Forelimb muscle (tissue), 1 donor: ENCODE measurements around the gene CNPY4. TPM values are rescaled to one million over a fixed set of nuclear protein-coding genes. Genes with fewer than 3 reads are reported as not detected.
A peak's percentile ranks its signal among the peaks of the same experiment; 100 is the strongest.

Source experiments
- DNase-seq: peaks from one replicate; pipeline ENCODE4 v3.0.0-alpha.2; 2013; ENCODE audit warnings: low read depth
- polyA plus RNA-seq: library from polyadenylated mRNA; unstranded; fragments of 120-200 nt; gene quantifications from one replicate; pipeline ENCODE4 v1.2.1, GENCODE V29; 2013; ENCODE audit not compliant: insufficient read length

Gene CNPY4, protein sequence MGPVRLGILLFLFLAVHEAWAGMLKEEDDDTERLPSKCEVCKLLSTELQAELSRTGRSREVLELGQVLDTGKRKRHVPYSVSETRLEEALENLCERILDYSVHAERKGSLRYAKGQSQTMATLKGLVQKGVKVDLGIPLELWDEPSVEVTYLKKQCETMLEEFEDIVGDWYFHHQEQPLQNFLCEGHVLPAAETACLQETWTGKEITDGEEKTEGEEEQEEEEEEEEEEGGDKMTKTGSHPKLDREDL
- 33.8 TPM for polyA plus RNA-seq

GRCh38 chr7:100119072-100119969, at the start of gene CNPY4, which contains the start of gene TAF6:
CNPY4 (plus strand) TSS chr7:100119634; CDS start chr7:100119745, 111 bp downstream.
TAF6 (minus strand) TSS chr7:100119358; CDS start chr7:100114209, 5,149 bp downstream.
- DNase-seq = peak; percentile 90

DNA sequence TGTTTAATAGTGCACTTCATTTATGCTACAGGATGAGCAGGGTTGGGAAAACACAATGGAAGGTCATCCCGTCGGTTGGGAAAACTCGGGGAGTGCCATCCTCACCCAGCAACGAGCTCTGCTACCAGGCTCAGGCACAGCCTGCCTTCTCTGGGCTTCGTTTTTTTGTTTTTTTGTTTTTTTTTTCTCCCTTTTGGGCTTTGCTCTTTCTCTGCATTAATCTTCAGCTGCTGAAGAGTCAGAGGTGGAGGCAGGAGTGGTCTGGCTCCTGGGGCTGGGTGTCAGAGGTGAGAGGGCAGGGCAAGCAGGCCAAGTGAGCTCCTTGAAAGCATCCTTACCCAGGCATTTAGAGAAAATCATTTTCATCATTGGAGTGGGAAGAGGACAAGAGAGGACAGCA, 49.4 kb upstream of the CNPY4 start:
- DNase-seq = no peak

- no peak for DNase-seq
Measured at GRCh38 chr7:100071018-100071723, 48.3 kb upstream of the CNPY4 start.

GRCh38 chr7:100072462-100072861, 47.0 kb upstream of the CNPY4 start:
- DNase-seq = no peak

DNA sequence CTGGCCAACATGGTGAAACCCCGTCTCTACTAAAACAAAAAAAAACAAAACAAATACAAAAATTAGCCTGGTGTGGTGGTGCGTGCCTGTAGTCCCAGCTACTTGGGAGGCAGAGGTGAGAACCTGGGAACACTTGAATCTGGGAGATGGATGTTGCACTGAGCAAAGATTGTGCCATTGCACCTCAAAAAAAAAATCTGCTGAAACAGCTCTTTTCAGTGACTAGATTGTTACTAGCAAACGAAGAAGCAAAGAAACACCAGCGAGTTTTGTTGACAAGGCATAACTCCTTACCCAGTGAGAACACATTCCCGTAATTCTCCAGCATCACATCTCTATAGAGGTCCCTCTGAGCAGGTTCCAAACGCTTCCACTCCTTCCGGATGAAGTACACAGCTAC, 44.6 kb upstream of the CNPY4 start:
- DNase-seq = no peak

- DNase-seq = no peak
Measured at GRCh38 chr7:100075418-100075817, 44.0 kb upstream of the CNPY4 start.

GRCh38 chr7:100077205-100077604, 42.2 kb upstream of the CNPY4 start:
- no peak for DNase-seq

GRCh38 chr7:100079024-100079560, 40.3 kb upstream of the CNPY4 start:
- no peak for DNase-seq

DNA sequence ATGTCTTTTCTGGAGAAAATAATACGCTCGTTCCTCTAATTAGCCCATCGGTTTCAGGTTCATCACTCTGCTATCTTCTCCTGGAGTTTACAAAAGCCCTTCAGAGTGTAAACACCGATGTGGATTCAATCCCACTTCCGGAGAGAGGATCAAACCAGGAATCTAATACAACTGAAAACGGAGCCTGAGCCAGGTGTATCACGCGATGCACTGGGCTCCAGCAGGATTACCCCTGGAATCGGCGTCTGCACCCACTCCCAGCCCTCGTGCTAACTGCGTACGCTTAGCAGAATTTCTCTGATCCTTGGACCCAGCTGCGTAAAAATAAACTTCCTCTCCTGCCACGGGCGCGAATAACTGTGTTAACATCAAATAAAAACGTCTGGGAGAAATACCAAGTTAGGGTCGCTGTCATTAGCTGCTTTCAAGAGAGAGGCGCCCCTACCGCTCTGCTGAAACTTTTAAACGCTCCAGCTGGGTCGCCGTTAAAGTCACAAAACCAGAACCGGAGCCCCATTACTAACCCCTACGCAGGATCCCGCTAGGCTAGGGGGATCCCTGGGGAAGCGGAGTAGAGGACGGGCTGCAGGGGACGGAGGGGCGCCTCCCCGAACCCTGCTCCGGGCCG, 38.4 kb upstream of the CNPY4 start:
- DNase-seq = no peak

DNA sequence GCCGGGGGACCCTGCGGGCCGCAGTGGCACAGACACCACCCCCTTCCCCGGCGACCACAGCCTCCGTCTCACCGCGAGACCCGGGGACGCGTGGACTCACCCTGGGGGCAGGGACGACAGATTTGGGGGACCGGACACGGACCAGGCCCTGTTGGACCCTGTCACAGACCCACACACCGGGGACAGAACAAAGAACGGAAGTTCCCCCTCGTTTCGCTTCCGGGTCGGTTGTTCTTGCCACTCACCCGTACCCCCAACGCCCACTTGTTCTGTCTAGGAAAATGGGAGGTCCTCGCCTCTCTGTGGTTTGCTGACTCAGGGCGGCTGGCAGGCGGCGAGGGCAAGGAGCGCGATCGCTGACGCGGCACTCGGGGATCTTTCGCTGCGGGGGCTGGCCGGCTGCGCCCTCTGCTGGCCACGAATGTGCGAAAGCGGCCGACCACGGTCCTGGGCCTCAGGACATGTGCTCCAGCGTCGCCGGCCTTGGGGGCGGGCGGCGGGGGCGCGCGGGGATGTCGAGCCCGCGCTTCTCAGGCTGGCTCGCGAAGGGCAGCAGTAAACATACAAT, 37.8 kb upstream of the CNPY4 start, which contains the start of gene ZNF3:
ZNF3 (minus strand) TSS at position 189 of the 568 bp plus-strand sequence. CDS start 4,366 bp downstream, outside the sequence.
- DNase-seq = peak; percentile 98

- DNase-seq = no peak
Measured at GRCh38 chr7:100082978-100083377, 36.5 kb upstream of the CNPY4 start.

DNA sequence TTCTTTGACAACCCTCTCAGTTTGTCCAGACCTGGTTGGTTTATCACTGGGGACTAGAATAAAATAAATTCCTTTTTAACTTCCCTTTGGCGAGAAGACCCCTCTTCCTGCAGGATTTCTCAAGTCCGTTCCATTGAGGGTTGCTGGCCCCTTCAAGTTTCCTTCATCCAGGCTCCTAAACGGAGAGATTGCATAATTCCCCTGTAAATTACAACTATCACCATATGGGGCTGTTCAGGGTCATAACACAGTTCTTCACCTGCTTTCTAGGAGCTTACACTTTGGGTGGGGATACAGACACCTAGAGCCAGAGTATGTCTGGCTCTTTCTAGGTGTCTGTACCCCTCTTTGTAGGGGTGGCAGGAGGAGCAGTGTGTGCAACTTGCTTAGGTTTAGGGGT, 33.9 kb upstream of the CNPY4 start:
- DNase-seq = no peak

DNA sequence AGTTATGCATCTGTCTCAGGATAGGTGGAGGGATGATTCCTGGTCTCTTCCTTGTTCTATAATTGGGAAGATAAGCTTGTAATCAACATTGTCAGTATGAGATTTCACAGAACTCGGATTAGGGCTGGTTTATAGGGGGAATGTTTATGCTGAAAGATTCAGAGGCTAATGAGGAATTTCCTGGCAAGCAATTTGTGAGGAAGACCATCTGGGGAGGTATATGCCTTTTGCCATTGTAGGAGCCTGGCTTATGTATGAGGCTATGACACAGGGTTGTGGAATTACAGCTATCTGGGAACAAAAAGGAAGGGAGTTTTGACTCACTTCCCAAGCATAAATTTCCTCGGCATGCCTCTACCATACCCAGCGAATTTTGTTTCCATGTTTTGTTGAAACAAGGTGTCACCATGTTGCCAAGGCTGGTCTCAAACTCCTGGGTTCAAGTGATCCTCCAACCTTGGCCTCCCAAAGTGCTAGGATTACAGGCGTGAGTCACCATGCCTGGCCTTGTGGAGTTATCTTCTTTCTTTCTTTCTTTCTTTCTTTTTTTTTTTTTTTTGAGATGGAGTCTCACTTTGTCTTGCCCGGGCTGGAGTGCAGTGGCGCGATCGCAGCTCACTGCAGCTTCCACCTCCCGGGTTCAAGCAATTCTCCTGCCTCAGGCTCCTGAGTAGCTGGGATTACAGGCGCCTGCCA, 32.2 kb upstream of the CNPY4 start:
- DNase-seq = no peak

GRCh38 chr7:100088095-100088620, 31.3 kb upstream of the CNPY4 start:
- no peak for DNase-seq

DNA sequence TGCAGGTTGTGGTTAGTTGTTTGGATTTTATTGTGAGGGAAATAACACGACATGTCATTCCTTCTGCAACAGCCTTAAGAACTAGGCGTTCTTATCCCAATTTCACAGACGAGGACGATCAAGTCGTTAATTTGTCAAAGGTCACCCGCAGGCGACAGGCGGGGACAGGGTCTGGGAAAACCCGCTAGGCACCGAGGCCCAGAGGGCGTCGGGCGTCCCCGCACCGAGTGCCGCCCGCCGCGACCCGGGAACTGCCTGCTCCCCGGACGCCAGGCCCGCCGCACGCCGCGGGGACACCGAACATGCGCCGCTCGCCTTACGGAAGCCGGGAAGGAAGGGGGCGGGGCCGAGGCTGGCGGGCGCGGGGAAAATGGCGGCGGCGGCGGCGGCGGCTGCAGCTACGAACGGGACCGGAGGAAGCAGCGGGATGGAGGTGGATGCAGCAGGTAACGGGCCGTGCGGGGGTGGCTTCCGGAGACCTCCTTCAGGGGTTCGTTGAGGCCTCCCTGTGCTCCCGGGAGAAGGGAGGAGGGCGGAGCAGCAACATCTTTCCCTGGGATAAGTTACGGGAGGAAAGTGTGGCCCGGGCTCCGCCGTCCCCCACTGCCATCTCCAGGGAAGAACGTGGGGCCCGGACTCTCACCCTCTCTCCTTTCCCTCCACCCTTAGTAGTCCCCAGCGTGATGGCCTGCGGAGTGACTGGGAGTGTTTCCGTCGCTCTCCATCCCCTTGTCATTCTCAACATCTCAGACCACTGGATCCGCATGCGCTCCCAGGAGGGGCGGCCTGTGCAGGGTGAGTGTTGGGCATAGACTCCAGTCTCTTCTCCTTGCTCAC, 30.6 kb upstream of the CNPY4 start, which contains the start of gene COPS6:
COPS6 (plus strand) TSS at position 349 of the 837 bp plus-strand sequence; CDS start at position 371, 22 bp downstream.
- DNase-seq = no peak

- DNase-seq = no peak
Measured at GRCh38 chr7:100089458-100090196, 29.8 kb upstream of the CNPY4 start.

DNA sequence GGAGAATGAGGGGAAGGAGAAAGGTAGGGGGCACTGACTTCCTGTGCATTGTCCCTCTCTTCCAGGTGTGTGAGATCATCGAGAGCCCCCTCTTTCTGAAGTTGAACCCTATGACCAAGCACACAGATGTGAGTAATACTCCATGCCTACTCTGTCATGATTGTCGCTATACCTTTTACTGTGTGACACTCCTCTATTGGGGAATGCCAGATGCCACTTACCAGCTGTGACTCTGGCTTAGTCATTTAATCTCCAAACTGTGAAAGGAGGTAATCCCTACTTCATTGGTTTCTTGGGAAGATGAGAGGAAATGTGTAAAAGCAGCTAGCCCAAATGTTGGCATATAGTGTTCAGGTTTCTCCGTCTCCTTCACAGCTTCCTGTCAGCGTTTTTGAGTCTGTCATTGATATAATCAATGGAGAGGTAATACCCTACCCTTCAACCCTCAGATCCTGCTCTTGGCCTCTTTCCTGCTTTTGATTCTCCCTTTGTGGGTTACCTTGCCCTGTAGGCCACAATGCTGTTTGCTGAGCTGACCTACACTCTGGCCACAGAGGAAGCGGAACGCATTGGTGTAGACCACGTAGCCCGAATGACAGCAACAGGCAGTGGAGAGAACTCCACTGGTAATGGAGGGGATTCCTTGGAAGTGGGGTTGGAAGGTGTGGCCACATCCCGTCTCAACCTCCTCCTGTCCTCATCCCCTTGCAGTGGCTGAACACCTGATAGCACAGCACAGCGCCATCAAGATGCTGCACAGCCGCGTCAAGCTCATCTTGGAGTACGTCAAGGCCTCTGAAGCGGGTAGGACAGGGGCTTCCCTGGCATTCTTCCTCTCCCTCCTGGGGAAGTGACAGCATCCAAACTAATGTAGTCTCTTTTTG, 28.7 kb upstream of the CNPY4 start:
- DNase-seq = no peak
